Epidermal melanocyte (primary cell): ENCODE results near the gene ERH.
"Not testable (repeated sequence)": the region's sequence is repeated elsewhere in the genome, so short reads cannot be mapped to it uniquely, and the experiment has no call there.

Experiments
- DNase-seq: peaks from one replicate; pipeline ENCODE4 v3.0.0; 2011; ENCODE audit warnings: low spot score; ENCODE audit not compliant: insufficient read length

Gene ERH

GRCh38 chr14:69398818-69399210 lies 715 bp upstream of the ERH start:
- DNase-seq: no peak

- no peak for DNase-seq
These were observed 2.2 kb downstream of the ERH start for GRCh38 chr14:69395929-69396328.

GRCh38 chr14:69392481-69392880 lies 5.6 kb downstream of the ERH start:
- DNase-seq: no peak

- DNase-seq: not testable (repeated sequence)
These were observed 6.7 kb downstream of the ERH start for GRCh38 chr14:69391400-69391799.

GRCh38 chr14:69387311-69387710 lies 10.8 kb downstream of the ERH start:
- no peak for DNase-seq

GRCh38 chr14:69378274-69378673 lies 19.8 kb downstream of the ERH start:
- no peak for DNase-seq

GRCh38 chr14:69376439-69376838 lies 21.7 kb downstream of the ERH start:
- no peak for DNase-seq

GRCh38 chr14:69375722-69376121 lies 22.4 kb downstream of the ERH start:
- no peak for DNase-seq

- DNase-seq: no peak
These were observed 22.9 kb downstream of the ERH start for GRCh38 chr14:69375182-69375581.

- no peak for DNase-seq
These were observed 23.9 kb downstream of the ERH start for GRCh38 chr14:69374235-69374634.

- DNase-seq: no peak
These were observed 25.0 kb downstream of the ERH start for GRCh38 chr14:69373104-69373503.

- DNase-seq: no peak
These were observed 26.0 kb downstream of the ERH start for GRCh38 chr14:69372146-69372545.

- no peak for DNase-seq
These were observed 28.0 kb downstream of the ERH start for GRCh38 chr14:69370061-69370460.

GRCh38 chr14:69368381-69368780 lies 29.7 kb downstream of the ERH start:
- no peak for DNase-seq

GRCh38 chr14:69366761-69367160 lies 31.3 kb downstream of the ERH start:
- DNase-seq: no peak

- no peak for DNase-seq
These were observed 32.0 kb downstream of the ERH start for GRCh38 chr14:69366069-69366468.

- no peak for DNase-seq
These were observed 33.7 kb downstream of the ERH start for GRCh38 chr14:69364378-69364777.

- peak; percentile 46 for DNase-seq
These were observed 34.1 kb downstream of the ERH start for GRCh38 chr14:69363964-69364363.

- DNase-seq: no peak
These were observed 35.0 kb downstream of the ERH start for GRCh38 chr14:69363055-69363454.

- DNase-seq: no peak
These were observed 37.5 kb downstream of the ERH start for GRCh38 chr14:69360438-69361108.

- no peak for DNase-seq
These were observed 39.1 kb downstream of the ERH start for GRCh38 chr14:69358966-69359365.

GRCh38 chr14:69358233-69358963 lies 39.7 kb downstream of the ERH start:
- no peak for DNase-seq

GRCh38 chr14:69357544-69358200 lies 40.4 kb downstream of the ERH start:
- DNase-seq: no peak
